Prostate gland (tissue), 2 donors: Measurements from ENCODE around the gene RIMS3. TPM values are rescaled to one million over a fixed set of nuclear protein-coding genes. Genes with fewer than 3 reads are reported as not detected.

Experiments used
- total RNA-seq, 2 donors: library from RNA; depleted of rRNA; stranded (reverse); fragments of >200 nt; gene quantifications; one replicate each; pipeline ENCODE4 v1.1.0, GENCODE V29; 2016

RIMS3 gene
- total RNA-seq, 2 donors from 2014 or later: 3.0 to 10.5 TPM

Other genes with a start within 250 kb of the RIMS3 start
- gene ZFP69B, start 215.2 kb downstream of the RIMS3 start, total RNA-seq: 1 to 10 TPM in 1 of 2 donors, under 1 TPM in 1; 0.46 to 2.9 TPM
- gene ZFP69, start 188.4 kb downstream of the RIMS3 start, total RNA-seq: 1 to 10 TPM; 3.1 to 3.2 TPM
- gene EXO5, start 156.9 kb downstream of the RIMS3 start, total RNA-seq: 1 to 10 TPM; 5.9 to 9.7 TPM
- 1 to 10 TPM; 5.4 to 7.0 TPM for gene ZNF684, start 134.0 kb downstream of the RIMS3 start, total RNA-seq
- gene NFYC, start 26.0 kb upstream of the RIMS3 start, total RNA-seq: 10 to 100 TPM; 54.9 to 93.8 TPM
- gene KCNQ4, start 118.1 kb upstream of the RIMS3 start, total RNA-seq: 1 to 10 TPM; 1.8 to 3.1 TPM
- gene CITED4, start 196.7 kb upstream of the RIMS3 start, total RNA-seq: 100 to 1,000 TPM in 1 of 2 donors, 10 to 100 TPM in 1; 72.3 to 138 TPM